CD4-positive, CD25-positive, alpha-beta regulatory T cell (primary cell): ENCODE data around the gene NME3. TPM values are rescaled to one million over a fixed set of nuclear protein-coding genes. Genes with fewer than 3 reads are reported as not detected.
A peak's percentile ranks its signal among the peaks of the same experiment; 100 is the strongest.
"Not testable (repeated sequence)": the region's sequence is repeated elsewhere in the genome, so short reads cannot be mapped to it uniquely, and the experiment has no call there.

Experiments used
- ATAC-seq, 2 donors: fragments of 150-1000 bp; cut with Tn5 transposase; one replicate each; pipeline ENCODE4 v1.10.0; 2021; ENCODE audit warnings: low read depth in 2 of 2, moderate number of reproducible peaks in 2 of 2, moderate library complexity in 1 of 2
- DNase-seq, 3 donors: peaks; one replicate each; pipeline versions ENCODE4 v3.0.0 to v3.0.0-alpha.2; 2012 to 2022; ENCODE audit warnings: mixed read lengths in 1 of 3
- H3K27ac ChIP-seq: one replicate; pipeline ENCODE4 v1.7.0; 2013; ENCODE audit warnings: mild to moderate bottlenecking, low read length; ENCODE audit not compliant: insufficient read depth, poor library complexity, severe bottlenecking
- H3K27me3 ChIP-seq: one replicate; pipeline ENCODE4 v1.7.0; 2013; ENCODE audit warnings: low read length; ENCODE audit not compliant: control insufficient read depth, insufficient read depth
- H3K36me3 ChIP-seq: one replicate; pipeline ENCODE4 v1.7.0; 2013; ENCODE audit warnings: mild to moderate bottlenecking, low read length, moderate library complexity; ENCODE audit not compliant: control insufficient read depth, insufficient read depth
- H3K4me1 ChIP-seq: 2 replicates; pipeline ENCODE4 v1.7.0; 2013; ENCODE audit warnings: mild to moderate bottlenecking, low read length; ENCODE audit not compliant: insufficient read depth, control insufficient read depth, poor library complexity, severe bottlenecking
- H3K4me3 ChIP-seq: one replicate; pipeline ENCODE4 v1.7.0; 2013; ENCODE audit warnings: low read depth, mild to moderate bottlenecking, low read length, moderate library complexity
- H3K9me3 ChIP-seq, 2 experiments: 1 replicate in 1 of 2; 2 replicates in 1 of 2; pipeline ENCODE4 v1.7.0; 2013; ENCODE audit warnings: low read length in 2 of 2, mild to moderate bottlenecking in 1 of 2, moderate library complexity in 1 of 2; ENCODE audit not compliant: control insufficient read depth in 2 of 2
- H3K27ac Mint-ChIP-seq, 3 donors: one replicate each; pipeline ENCODE4 v1.8.0; 2020 to 2022; ENCODE audit warnings: mild to moderate bottlenecking in 3 of 3, mixed read lengths in 3 of 3, moderate library complexity in 2 of 3
- H3K27me3 Mint-ChIP-seq: one replicate; pipeline ENCODE4 v1.8.0; 2022; ENCODE audit warnings: mild to moderate bottlenecking, mixed read lengths
- H3K36me3 Mint-ChIP-seq: one replicate; pipeline ENCODE4 v1.8.0; 2020; ENCODE audit warnings: mixed read lengths
- H3K4me1 Mint-ChIP-seq, 4 donors: one replicate each; pipeline ENCODE4 v1.8.0; 2020 to 2022; ENCODE audit warnings: mixed read lengths in 4 of 4, mild to moderate bottlenecking in 1 of 4
- H3K4me3 Mint-ChIP-seq, 4 donors: one replicate each; pipeline ENCODE4 v1.8.0; 2020 to 2022; ENCODE audit warnings: mild to moderate bottlenecking in 4 of 4, mixed read lengths in 4 of 4, moderate library complexity in 3 of 4
- H3K9me3 Mint-ChIP-seq, 7 donors: one replicate each; pipeline ENCODE4 v1.8.0; 2020 to 2022; ENCODE audit warnings: mixed read lengths in 7 of 7, mild to moderate bottlenecking in 3 of 7, moderate library complexity in 2 of 7
- polyA plus RNA-seq, 4 donors: library from polyadenylated mRNA; unstranded; fragments of 300-500 nt; fragmentation: Illumina TruSeq; gene quantifications; one replicate each; pipeline ENCODE4 v1.2.3, GENCODE V29; 2021
- total RNA-seq: library from RNA; stranded (reverse); gene quantifications from one replicate; pipeline ENCODE4 v1.2.3, GENCODE V29; 2022

Gene NME3
- total and polyA plus RNA-seq, 5 donors from 2014 or later, result 45.1 to 101 (median 74.7) TPM

DNA sequence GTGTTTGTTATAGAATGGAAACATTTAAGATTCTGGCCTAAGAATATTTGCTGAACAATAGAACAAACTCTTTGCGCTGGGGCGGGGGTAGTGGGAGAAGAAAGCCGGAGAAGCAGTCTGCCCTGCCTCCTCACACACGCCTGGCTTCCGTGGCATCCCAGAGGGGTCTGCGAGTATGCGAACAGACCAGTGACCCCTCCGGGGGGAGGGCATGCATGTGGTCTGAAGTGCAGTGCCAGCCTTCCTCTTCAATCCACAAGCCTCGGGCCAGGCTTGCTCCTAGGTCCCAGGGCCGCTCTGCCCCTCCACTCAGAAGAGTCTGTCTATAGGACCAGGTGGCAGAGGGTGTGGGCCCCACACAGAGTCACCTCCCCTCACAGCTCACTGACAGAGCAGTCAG is 36.3 kb upstream of the NME3 start:
- Mint-ChIP-seq H3K27me3 (no peaks in the 10 kb centered on the region), H3K4me3 (no peak overlapping the region), H3K4me1 (no peaks in the 10 kb centered on the region), H3K36me3 (peaks cover 14% of the 10 kb centered on the region), H3K27ac (no peak overlapping the region), H3K9me3 (no peaks in the 10 kb centered on the region)
- DNase-seq, result no peak
- H3K36me3 ChIP-seq, result peaks cover 20% of the 10 kb centered on the region
- H3K27ac ChIP-seq, result no peak overlapping the region
- no peaks in the 10 kb centered on the region for H3K4me1 ChIP-seq
- no peak for ATAC-seq
- no peak overlapping the region for H3K4me3 ChIP-seq
- no peaks in the 10 kb centered on the region for H3K9me3 ChIP-seq
- H3K27me3 ChIP-seq, result no peaks in the 10 kb centered on the region

DNA sequence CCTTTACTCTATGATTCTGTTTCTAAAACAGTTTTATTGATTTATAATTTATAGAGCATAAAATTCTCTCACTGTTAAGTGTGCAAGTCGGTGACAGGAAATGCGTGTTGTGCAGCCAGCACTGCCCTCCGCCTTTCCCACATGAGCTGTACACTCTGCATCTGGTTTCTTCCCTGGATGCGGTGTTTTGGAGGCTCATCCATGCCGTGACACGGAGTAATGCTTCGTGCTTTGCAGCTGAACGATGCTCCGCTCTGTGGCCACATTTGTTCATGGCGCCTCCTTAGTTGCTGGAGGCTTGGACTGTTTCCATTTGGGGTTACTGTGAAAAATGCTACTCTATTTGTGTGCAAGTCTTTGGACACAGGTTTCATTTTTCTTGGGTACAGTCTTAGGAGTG is 29.4 kb upstream of the NME3 start:
- Mint-ChIP-seq H3K4me3 (no peak overlapping the region), H3K27ac (peak overlapping the region in 1 of 3 donors; percentile 5), H3K4me1 (peaks cover 0 to 2% (median 0%) of the 10 kb centered on the region in 4 donors), H3K9me3 (peaks cover 0 to 17% (median 2%) of the 10 kb centered on the region in 7 donors), H3K27me3 (no peaks in the 10 kb centered on the region), H3K36me3 (peaks cover 6% of the 10 kb centered on the region)
- Histone ChIP-seq H3K9me3 (peaks cover 3 to 15% of the 10 kb centered on the region in 2 experiments), H3K4me3 (no peak overlapping the region), H3K4me1 (no peaks in the 10 kb centered on the region), H3K27ac (no peak overlapping the region), H3K36me3 (no peaks in the 10 kb centered on the region), H3K27me3 (no peaks in the 10 kb centered on the region)
- ATAC-seq (no peak), DNase-seq (no peak)

DNA sequence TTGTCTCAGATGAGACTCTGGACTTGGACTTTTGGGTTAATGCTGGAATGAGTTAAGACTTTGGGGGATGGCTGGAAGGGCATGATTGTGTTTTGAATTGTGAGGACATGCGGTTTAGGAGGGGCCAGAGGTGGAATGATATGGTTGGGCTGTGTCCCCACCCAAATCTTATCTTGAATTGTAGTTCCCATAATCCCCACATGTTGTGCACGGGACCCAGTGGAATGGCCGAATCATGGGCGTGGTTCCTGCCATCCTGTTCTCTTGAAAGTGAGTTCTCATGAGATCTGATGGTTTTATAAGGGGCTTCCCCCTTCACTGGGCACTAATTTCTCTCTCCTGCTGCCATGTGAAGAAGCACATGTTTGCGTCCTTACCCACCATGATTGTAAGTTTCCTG is 27.9 kb upstream of the NME3 start:
- not testable (repeated sequence) for H3K27me3 Mint-ChIP-seq, H3K27ac Mint-ChIP-seq, H3K27ac ChIP-seq, H3K27me3 ChIP-seq, DNase-seq, ATAC-seq, H3K4me3 Mint-ChIP-seq, H3K4me1 ChIP-seq, H3K36me3 ChIP-seq, H3K36me3 Mint-ChIP-seq, H3K4me3 ChIP-seq, H3K4me1 Mint-ChIP-seq
- peaks cover 0 to 17% (median 2%) of the 10 kb centered on the region in 7 donors for H3K9me3 Mint-ChIP-seq
- peaks cover 3 to 15% of the 10 kb centered on the region in 2 experiments for H3K9me3 ChIP-seq

DNA sequence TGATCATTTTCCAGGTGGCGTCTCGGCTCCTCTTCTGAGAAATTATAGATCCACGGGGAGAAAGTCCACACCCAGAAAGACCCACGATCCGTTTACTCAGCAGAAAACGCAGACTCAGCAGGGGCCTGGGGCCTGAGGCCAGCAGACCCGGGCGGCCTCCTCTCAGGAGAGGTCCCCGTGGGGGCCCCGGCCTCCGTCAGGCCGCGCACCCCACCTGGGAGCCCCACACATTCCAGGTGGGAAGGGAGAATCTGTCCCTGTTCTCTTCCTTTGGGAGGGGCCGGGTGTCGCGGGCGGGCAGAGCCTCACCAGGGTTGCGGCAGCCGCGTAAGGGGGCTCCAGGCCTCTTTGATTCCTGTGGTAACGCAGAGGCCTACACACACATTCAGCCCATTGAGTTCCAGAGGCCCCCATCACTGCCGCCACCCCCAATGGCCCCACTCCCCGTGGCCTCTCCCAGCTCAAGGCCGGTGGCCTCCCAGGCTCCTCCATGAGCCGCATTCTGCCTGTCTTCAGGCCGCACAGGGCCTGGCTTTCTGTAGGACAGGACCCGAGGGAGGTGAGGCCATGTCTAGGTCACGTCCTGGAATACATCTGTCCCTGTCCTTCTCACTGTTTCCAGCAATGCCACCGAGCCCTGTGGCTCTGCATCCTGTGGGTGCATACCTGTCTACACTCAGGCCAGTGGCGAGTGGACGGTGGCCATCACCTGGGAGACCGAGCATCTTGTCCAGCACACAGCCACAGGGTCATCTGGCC is 23.7 kb upstream of the NME3 start:
- ATAC-seq (no peak), DNase-seq (no peak)
- H3K27ac ChIP-seq, result no peak overlapping the region
- Mint-ChIP-seq H3K27me3 (no peaks in the 10 kb centered on the region), H3K27ac (no peak overlapping the region), H3K4me1 (peaks cover 0 to 2% (median 0%) of the 10 kb centered on the region in 4 donors), H3K9me3 (peaks cover 0 to 13% (median 2%) of the 10 kb centered on the region in 7 donors), H3K36me3 (peaks cover 3% of the 10 kb centered on the region), H3K4me3 (no peak overlapping the region)
- H3K9me3 ChIP-seq, result peaks cover 3 to 15% of the 10 kb centered on the region in 2 experiments
- H3K4me3 ChIP-seq, result no peak overlapping the region
- H3K36me3 ChIP-seq, result no peaks in the 10 kb centered on the region
- H3K27me3 ChIP-seq, result no peaks in the 10 kb centered on the region
- no peaks in the 10 kb centered on the region for H3K4me1 ChIP-seq

DNA sequence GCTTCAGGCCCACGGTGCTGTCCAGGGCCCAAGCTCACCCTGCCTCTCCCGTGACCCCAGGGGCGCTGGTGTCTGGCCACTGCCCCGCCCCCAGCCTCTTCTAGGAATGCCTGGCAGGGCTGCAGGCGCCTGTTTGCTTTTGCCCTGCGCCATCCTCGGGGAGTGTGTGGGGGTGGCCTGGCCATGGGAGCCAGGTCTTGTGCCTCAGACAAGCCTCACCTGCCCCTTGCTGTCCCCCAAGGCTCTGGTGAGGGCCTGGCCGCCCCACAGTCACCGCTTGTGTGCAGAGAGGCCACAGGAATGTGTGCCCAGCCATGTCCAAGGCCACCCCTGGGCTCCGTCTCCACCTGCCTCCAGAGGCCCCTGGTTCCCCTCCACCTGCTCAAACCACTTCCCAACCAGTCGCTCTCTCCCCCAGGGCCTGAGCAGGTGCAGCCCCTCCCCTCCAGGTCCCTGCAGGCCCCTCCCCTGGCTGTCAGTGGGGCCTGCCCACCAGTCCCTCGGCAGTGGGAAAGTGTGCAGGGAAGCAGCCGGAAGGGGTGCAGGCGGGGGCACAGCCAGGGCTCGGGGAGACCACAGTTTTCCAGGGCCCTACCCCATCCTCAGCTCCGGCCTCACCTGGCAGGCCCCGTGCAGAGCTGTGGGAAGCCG is 23.0 kb upstream of the NME3 start:
- Mint-ChIP-seq H3K4me3 (no peak overlapping the region), H3K36me3 (peaks cover 3% of the 10 kb centered on the region), H3K9me3 (peaks cover 0 to 9% (median 2%) of the 10 kb centered on the region in 7 donors), H3K4me1 (peaks cover 0 to 2% (median 0%) of the 10 kb centered on the region in 4 donors), H3K27ac (no peak overlapping the region), H3K27me3 (no peaks in the 10 kb centered on the region)
- Histone ChIP-seq H3K36me3 (no peaks in the 10 kb centered on the region), H3K4me3 (no peak overlapping the region), H3K27ac (no peak overlapping the region), H3K4me1 (no peaks in the 10 kb centered on the region), H3K27me3 (no peaks in the 10 kb centered on the region), H3K9me3 (peaks cover 0 to 9% of the 10 kb centered on the region in 2 experiments)
- no peak for ATAC-seq
- no peak for DNase-seq

DNA sequence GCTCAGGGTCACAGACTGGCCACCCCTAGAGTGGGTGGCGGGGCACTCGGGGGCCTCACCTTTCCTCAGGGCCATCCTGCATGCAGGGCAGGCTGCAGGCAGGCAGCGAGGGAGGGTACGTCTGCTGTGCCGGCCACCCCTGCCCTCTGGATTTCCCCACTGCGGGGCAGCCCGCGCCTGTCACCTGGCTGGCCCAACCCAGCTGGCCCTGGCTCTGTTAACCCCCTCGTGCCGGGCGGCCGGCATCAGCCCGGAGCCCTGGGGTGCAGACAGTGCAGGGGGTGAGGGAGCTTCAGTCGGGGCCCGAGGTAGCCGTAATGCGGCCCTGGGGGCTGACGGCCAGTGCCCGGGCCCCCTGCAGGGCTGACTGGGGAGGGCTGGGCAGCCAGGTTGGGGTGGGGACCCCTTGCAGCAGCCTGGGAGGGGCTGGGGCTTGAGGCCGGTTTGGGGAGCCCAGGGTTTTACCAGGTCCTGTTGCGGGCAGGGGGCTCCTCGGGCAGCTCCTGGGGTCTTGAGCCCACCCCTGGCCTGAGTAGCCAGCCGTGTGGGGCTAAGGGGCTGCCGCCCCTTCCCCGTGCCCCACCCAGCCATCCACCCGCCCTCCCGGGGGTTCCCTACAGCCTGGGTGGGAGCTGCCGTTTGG is 22.4 kb upstream of the NME3 start, which contains the start of gene IGFALS:
IGFALS (minus strand) TSS at position 128 of the 643 bp plus-strand sequence; CDS start at position 75, 53 bp downstream.
- H3K9me3 ChIP-seq, result peaks cover 0 to 7% of the 10 kb centered on the region in 2 experiments
- Mint-ChIP-seq H3K27ac (no peak within 1 kb of the TSS), H3K9me3 (peaks cover 0 to 6% (median 0%) of the 10 kb centered on the region in 7 donors), H3K27me3 (no peaks in the 10 kb centered on the region), H3K4me3 (no peak within 1 kb of the TSS), H3K36me3 (peaks cover 4% of the 10 kb centered on the region), H3K4me1 (peaks cover 0 to 4% (median under 1%) of the 10 kb centered on the region in 4 donors)
- H3K36me3 ChIP-seq, result peaks cover 3% of the 10 kb centered on the region
- DNase-seq, result no peak
- no peaks in the 10 kb centered on the region for H3K4me1 ChIP-seq
- no peak within 1 kb of the TSS for H3K27ac ChIP-seq
- no peak for ATAC-seq
- H3K4me3 ChIP-seq, result no peak within 1 kb of the TSS
- no peaks in the 10 kb centered on the region for H3K27me3 ChIP-seq

DNA sequence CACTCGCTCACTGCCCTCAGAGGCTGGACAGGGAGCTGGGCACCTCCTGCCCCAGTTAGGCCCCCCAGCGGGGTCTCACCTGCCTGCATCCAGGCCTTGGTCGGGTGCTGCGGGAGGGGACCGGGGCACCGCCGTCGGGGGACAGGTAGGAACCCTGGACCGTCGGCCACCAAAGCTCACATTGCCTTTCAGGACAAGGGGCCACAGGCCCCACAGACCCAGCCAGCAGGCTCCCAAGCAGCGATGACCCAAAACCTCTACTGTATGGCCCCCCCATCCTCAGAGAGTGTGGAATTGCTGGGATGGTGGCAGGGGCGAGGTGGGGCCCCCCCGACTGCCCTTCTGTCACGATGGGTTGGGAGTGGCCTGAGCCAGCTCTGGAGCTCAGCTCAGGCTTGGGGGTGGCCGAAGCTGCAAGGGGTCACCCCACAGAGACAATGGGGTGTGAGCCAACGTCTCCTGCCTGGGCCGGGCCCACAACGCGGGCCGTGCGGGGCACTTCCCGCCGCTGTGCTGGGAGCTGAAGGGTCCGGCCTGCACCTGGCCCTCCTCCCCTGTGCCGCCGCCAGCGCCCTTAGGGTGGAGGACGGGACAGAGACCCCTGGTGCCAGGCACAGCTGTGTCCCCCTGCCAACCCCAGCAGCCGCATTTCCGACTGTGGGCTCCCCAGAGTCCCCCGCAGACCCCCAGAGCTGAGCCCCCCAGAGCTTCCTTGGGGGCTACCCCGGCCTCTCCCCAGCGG is 21.7 kb upstream of the NME3 start:
- Histone ChIP-seq H3K36me3 (peaks cover 7% of the 10 kb centered on the region), H3K27ac (no peak overlapping the region), H3K9me3 (peaks cover 0 to 4% of the 10 kb centered on the region in 2 experiments), H3K4me1 (no peaks in the 10 kb centered on the region), H3K27me3 (no peaks in the 10 kb centered on the region), H3K4me3 (no peak overlapping the region)
- no peak for DNase-seq
- Mint-ChIP-seq H3K4me1 (peaks cover 0 to 5% (median under 1%) of the 10 kb centered on the region in 4 donors), H3K27ac (no peak overlapping the region), H3K36me3 (peaks cover 4% of the 10 kb centered on the region), H3K27me3 (no peaks in the 10 kb centered on the region), H3K9me3 (peaks cover 0 to 6% (median 0%) of the 10 kb centered on the region in 7 donors), H3K4me3 (no peak overlapping the region)
- ATAC-seq, result no peak
